A673 (cell line): ENCODE results near the gene TMEM271. TPM values are rescaled to one million over a fixed set of nuclear protein-coding genes. Genes with fewer than 3 reads are reported as not detected.
"Not testable (repeated sequence)": the region's sequence is repeated elsewhere in the genome, so short reads cannot be mapped to it uniquely, and the experiment has no call there.

ENCODE experiments used
- BruUV-seq: library from RNA; stranded (reverse); fragments of 400-500 nt; replicated peaks from 2 replicates; lab custom pipeline; 2021; lab: Mats Ljungman, UMichigan
- CTCF ChIA-PET: fragments of 300-600 bp; sonication (Branson Sonifier 250); formaldehyde crosslinking; loops from one replicate; lab custom pipeline; 2022; ENCODE audit warnings: antibody characterized with exemption; lab: Charles Lee
- POLR2A ChIA-PET: fragments of 300-600 bp; sonication (Branson Sonifier 250); formaldehyde crosslinking; loops from one replicate; lab custom pipeline; 2022; ENCODE audit warnings: antibody characterized with exemption; ENCODE audit not compliant: low non-redundant PET; lab: Charles Lee
- DNase-seq: peaks from one replicate; pipeline ENCODE4 v3.0.0-alpha.2; 2015; ENCODE audit warnings: low spot score
- H3K27ac ChIP-seq: fragments of 200-600 bp; sonication (generic); 2 replicates; pipeline ENCODE4 v1.5.1; 2016; ENCODE audit warnings: mixed run types, low read depth, mild to moderate bottlenecking, mixed read lengths, antibody characterized with exemption, low read length; ENCODE audit not compliant: poor library complexity, severe bottlenecking
- H3K27me3 ChIP-seq: fragments of 200-600 bp; sonication (generic); replicated peaks from 2 replicates; pipeline ENCODE4 v1.6.1; 2017; ENCODE audit warnings: mixed run types, low read depth, mild to moderate bottlenecking, mixed read lengths, antibody characterized with exemption, low read length; ENCODE audit not compliant: insufficient read depth, poor library complexity
- H3K36me3 ChIP-seq: fragments of 200-600 bp; sonication (generic); 2 replicates; pipeline ENCODE4 v1.6.1; 2016; ENCODE audit warnings: mixed run types, mild to moderate bottlenecking, mixed read lengths, antibody characterized with exemption, low read length; ENCODE audit not compliant: insufficient read depth, poor library complexity, severe bottlenecking
- H3K4me1 ChIP-seq: fragments of 200-600 bp; sonication (generic); 2 replicates; pipeline ENCODE4 v1.6.1; 2017; ENCODE audit warnings: mixed run types, mild to moderate bottlenecking, mixed read lengths, antibody characterized with exemption, low read length; ENCODE audit not compliant: insufficient read depth, poor library complexity, severe bottlenecking
- H3K4me3 ChIP-seq: fragments of 200-600 bp; sonication (generic); 2 replicates; pipeline ENCODE4 v1.5.1; 2016; ENCODE audit warnings: low read depth, mixed run types, mild to moderate bottlenecking, mixed read lengths, low read length; ENCODE audit not compliant: poor library complexity, severe bottlenecking
- H3K9me3 ChIP-seq: fragments of 200-600 bp; sonication (generic); 2 replicates; pipeline ENCODE4 v1.6.1; 2016; ENCODE audit warnings: mixed run types, low read depth, mild to moderate bottlenecking, mixed read lengths, antibody characterized with exemption, low read length; ENCODE audit not compliant: poor library complexity, severe bottlenecking
- EZH2 ChIP-seq: fragments of 200-600 bp; sonication (generic); IDR thresholded peaks from 2 replicates; pipeline ENCODE4 v1.6.1; 2017; ENCODE audit warnings: borderline replicate concordance, low read depth, mild to moderate bottlenecking, mixed read lengths, antibody characterized with exemption, low read length; ENCODE audit not compliant: poor library complexity, severe bottlenecking
- intact Hi-C: fragments of 100-400 bp; cut with micrococcal nuclease; formaldehyde crosslinking; loops from one replicate; pipeline ENCODE4 v1.10.0; 2022; ENCODE audit not compliant: unreplicated experiment
- total RNA-seq: library from RNA; stranded (reverse); gene quantifications from 2 replicates; pipeline ENCODE4 v1.2.3, GENCODE V29; 2021
- TF ChIP-seq, protein P1 (sequence below): fragments of 300-800, 200-600 bp; sonication (generic); conservative IDR thresholded peaks from 2 replicates; pipeline ENCODE4 v1.5.1; 2017; ENCODE audit warnings: low read depth, mild to moderate bottlenecking, antibody characterized with exemption, low read length, moderate library complexity, mixed read lengths

TMEM271 gene
- total RNA-seq, 1 experiment from 2014 or later, result 3.6 TPM

DNA sequence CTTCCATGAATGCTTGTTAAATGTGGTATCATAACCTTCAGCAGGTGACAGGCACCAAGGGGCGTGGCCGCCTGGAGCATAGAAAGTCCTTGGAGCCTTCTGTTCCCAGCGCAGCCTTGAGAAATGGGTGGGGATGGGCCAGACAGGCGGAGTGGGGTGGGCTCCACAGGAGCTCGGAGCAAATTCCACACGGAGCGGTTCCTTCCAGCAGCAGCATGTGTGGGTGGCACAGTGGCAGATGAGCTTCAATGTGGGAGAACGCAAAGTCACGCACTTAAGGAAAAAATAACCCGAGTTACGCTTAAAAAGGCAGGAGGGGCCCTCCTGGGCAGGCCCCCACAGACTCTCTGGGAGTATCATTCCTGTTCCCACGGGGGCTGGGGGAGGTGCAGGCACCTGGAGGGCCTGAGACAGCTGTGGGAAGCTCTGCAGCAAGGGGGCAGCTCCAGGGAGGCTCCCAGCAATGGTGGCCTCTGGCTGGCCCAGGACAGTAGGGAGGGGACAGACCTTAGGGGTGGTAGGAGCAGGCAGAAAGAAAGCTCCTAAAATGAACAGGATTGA is 15.3 kb downstream of the TMEM271 start:
- intact Hi-C loops, result no loop called here
- Histone ChIP-seq H3K27ac (no peak overlapping the region), H3K4me1 (no peaks in the 10 kb centered on the region), H3K27me3 (no peaks in the 10 kb centered on the region), H3K9me3 (no peaks in the 10 kb centered on the region), H3K4me3 (no peak overlapping the region), H3K36me3 (no peaks in the 10 kb centered on the region)
- no TSS peak for BruUV-seq
- CTCF ChIA-PET, result interaction anchor here (0.5 kb wide), 1 partner anchor 106 kb away, joined by 4 read pairs; no protein-coding TSS in a partner anchor
- TF ChIP-seq, protein P1, sequence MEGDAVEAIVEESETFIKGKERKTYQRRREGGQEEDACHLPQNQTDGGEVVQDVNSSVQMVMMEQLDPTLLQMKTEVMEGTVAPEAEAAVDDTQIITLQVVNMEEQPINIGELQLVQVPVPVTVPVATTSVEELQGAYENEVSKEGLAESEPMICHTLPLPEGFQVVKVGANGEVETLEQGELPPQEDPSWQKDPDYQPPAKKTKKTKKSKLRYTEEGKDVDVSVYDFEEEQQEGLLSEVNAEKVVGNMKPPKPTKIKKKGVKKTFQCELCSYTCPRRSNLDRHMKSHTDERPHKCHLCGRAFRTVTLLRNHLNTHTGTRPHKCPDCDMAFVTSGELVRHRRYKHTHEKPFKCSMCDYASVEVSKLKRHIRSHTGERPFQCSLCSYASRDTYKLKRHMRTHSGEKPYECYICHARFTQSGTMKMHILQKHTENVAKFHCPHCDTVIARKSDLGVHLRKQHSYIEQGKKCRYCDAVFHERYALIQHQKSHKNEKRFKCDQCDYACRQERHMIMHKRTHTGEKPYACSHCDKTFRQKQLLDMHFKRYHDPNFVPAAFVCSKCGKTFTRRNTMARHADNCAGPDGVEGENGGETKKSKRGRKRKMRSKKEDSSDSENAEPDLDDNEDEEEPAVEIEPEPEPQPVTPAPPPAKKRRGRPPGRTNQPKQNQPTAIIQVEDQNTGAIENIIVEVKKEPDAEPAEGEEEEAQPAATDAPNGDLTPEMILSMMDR, result no peak
- no peak for TF ChIP-seq EZH2
- POLR2A ChIA-PET, result no interaction called here
- no peak for DNase-seq

DNA sequence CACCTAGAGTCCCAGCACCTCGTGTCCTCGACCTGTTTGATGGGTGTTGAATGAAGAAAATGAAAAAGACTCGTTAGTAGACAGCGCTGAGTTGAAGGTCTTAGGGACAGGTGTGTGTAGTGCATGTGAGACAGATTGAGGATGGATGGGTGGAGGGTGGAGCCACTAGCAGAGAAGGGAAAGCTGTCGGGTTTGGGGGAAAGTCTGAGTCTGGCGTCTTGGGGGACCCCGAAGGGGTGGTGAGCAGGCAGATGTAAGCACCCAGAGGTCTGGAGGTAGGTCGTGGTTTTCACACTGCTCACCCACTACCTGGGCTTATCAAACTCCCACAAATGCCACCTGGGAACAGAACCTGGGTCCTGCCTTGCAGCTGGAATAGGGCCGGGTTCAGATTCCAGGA is 16.0 kb downstream of the TMEM271 start:
- intact Hi-C loops, result no loop called here
- Histone ChIP-seq H3K4me3 (no peak overlapping the region), H3K27me3 (no peaks in the 10 kb centered on the region), H3K27ac (no peak overlapping the region), H3K4me1 (no peaks in the 10 kb centered on the region), H3K36me3 (no peaks in the 10 kb centered on the region), H3K9me3 (no peaks in the 10 kb centered on the region)
- no TSS peak for BruUV-seq
- DNase-seq, result no peak
- no peak for TF ChIP-seq EZH2
- TF ChIP-seq, protein P1, result no peak
- ChIA-PET POLR2A (no interaction called here), CTCF (no interaction called here)

DNA sequence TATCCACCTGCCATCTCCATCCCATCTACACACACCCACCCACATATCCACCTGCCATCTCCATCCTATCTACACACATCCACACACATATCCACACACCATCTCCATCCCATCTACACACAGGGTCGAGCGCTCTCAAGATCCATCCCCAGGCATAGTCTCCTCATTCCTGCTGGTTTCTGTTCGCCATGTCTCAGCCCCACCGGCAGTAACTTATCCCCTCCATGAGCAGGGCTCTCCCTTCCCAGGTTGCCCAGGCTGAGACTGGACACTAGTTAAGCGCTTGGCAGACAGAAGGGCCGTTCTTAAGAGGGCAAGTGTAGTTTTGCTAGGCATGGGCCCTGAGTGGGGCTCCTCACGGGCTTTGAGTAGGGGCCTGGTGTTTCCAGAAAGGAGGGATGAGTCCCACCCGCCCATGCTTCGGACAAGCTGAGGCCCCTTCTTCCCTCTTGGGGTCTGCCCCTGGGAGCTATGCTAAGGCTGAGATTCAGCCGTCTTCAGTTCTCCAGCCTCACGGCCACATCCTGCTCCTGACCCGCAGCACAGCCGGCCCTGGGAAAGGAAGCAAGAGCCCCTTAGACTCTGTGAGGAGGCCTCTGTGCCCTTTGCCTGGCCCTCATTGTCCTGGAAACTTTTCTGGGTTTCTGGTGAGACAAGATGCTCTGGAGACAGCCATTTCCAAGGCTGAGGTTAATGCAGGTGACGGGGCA is 20.4 kb downstream of the TMEM271 start:
- ChIA-PET POLR2A (no interaction called here), CTCF (no interaction called here)
- H3K27me3 ChIP-seq, result peaks cover 12% of the 10 kb centered on the region
- H3K27ac ChIP-seq, result no peak overlapping the region
- TF ChIP-seq, protein P1, result no peak
- TF ChIP-seq EZH2, result no peak
- H3K9me3 ChIP-seq, result no peaks in the 10 kb centered on the region
- BruUV-seq, result no TSS peak
- intact Hi-C loops, result no loop called here
- DNase-seq, result no peak
- H3K4me3 ChIP-seq, result no peak overlapping the region
- no peaks in the 10 kb centered on the region for H3K4me1 ChIP-seq
- no peaks in the 10 kb centered on the region for H3K36me3 ChIP-seq

DNA sequence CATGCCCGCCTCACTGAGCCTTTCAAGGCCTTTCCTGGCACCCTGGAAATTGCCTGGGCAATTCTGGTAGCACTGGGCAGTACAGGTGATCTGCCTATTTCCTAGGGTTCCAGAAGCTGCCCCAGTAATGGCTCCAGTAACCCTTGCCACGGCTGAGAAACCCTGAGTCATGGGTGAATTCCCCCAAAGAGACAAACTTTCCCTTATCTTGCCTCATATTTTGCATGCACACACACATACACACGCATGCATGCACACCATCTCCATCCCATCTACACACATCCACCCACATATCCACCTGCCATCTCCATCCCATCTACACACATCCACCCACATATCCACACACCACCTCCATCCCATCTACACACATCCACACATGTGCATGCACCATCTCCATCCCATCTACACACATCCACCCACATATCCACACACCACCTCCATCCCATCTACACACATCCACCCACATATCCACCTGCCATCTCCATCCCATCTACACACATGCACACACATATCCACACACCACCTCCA is 21.2 kb downstream of the TMEM271 start:
- H3K27me3 ChIP-seq, result peaks cover 12% of the 10 kb centered on the region
- CTCF ChIA-PET, DNase-seq, H3K4me1 ChIP-seq, H3K4me3 ChIP-seq, POLR2A ChIA-PET, intact Hi-C loops, H3K36me3 ChIP-seq, BruUV-seq, H3K27ac ChIP-seq, H3K9me3 ChIP-seq: not testable (repeated sequence)
